ENCODE measurements around the gene EIF1B. TPM values are rescaled to one million over a fixed set of nuclear protein-coding genes. Genes with fewer than 3 reads are reported as not detected.

Gene EIF1B
- polyA plus RNA-seq, 1 donor, result 58.5 TPM

DNA sequence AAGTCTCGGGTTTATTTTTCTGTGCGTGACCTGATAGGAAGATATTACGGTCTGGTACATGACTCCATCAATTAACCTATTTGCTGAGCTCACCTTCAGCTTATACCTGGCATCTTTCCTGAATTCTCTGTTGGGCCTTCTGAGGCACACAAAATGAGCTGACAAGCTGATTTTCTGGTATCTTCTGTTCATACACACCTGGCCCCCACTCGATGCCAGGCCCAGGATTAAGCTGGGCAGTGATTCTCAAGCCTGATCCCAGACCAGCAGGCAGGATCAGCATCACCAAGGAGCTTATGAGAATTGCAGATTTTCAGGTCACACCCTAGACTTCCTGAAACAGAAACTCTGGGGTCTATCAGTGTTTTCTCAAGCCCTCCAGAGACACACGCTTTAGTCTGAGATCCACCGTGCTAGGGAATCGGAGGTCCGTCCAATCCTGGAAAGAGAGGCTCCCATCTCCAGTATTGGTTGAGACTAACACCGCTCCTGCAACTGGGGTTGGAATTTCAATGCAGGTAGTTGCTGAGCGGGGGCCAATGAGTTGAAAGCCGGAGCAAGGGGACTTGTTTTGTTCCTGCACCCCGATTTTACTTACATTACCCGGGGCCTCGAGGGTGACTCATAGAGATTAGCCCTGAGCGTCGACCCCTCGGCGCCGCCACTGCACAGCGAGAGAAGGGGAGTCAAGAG, 636 bp upstream of the EIF1B start:
- DNase-seq (ENCODE audit: low read depth), result no peak

- DNase-seq (ENCODE audit: low read depth), result no peak
Observed at GRCh38 chr3:40309925-40310695, 603 bp downstream of the EIF1B start.

DNA sequence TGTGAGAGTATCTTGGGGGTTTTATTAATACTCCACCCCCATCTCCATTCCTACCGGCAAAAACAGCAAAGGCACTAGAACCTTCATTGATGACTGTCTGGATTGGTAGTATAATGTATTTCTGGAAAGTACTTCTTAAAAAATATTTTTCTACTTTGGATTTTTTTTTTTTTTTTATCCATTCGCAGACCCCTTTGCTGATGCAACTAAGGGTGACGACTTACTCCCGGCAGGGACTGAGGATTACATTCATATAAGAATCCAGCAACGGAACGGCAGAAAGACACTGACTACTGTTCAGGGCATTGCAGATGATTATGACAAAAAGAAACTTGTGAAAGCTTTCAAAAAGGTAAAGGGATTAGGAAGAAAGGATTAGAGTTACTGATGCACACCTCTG, 1.2 kb downstream of the EIF1B start:
- DNase-seq (ENCODE audit: low read depth), result no peak

DNA sequence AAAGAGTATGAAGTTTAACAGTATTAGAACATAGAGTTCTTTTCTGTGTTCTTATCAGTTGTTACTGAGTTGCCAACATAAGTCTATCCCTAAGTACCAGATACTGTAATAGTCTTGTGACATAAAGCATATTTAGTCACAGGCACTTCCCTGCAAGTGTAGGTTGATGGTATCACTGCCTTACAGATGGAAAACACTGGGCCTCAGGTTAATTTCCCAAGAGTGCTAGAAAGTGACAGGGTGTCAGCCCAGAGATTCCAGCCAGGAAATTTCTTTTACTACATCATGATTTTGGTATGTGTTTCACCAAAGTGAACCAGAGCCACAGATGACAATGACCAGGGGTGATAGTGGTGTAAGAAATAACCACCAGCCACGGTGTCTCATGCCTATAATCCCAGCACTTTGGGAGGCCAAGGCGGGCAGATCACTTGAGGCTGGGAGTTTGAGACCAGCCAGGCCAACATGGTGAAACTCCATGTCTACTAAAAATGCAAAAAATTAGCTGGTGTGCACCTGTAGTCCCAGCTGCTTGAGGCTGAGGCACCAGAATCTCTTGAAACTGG, 3.2 kb downstream of the EIF1B start:
- DNase-seq (ENCODE audit: low read depth), result no peak

DNA sequence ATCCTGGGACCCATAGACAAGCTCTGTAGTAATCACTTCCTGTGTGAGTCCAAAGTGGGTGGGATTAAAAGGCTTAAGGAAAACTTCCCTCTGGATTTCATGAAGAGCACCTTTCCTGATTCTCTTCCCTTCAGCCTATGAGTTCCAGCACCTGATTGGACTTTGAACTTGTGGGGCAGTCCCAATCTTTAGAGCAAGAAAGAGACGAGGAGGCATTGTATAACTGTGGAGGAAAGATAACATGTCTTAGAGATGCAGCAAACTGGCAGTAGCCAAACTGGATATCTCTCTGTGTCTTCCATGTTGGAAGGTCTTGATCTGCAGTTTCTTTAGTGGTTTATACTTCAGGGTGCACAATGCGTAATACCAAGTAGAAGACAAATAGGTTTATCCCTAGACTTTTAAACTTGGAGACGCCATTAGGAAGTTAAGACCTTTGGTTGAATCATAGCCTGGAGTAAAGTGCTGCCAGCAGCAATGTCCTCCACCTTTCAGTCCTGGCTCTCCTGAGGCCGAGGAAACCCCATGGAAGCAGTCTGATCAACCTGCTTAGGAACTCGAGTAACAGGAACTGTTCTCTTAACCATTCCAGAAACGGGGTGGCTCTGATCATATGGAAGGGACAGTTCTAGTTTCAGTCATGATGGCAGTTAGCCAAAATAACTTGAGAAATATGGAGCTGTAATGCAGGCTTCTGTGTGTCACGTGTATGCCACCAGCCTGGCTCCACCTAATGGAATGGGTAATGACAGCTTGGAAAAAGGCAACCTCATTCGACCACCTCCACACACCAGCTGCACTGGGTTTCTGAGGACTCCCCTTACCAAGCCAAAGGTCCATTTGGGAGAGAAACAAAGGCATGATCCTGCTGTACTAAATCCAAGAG, 4.7 kb downstream of the EIF1B start:
- DNase-seq (ENCODE audit: low read depth), result no peak

- DNase-seq (ENCODE audit: low read depth), result no peak
Observed at GRCh38 chr3:40317061-40317855, 7.8 kb downstream of the EIF1B start.

- no peak for DNase-seq (ENCODE audit: low read depth)
Observed at GRCh38 chr3:40321818-40322217, 12.3 kb downstream of the EIF1B start.

GRCh38 chr3:40323946-40324345, 14.4 kb downstream of the EIF1B start:
- DNase-seq (ENCODE audit: low read depth), result no peak

DNA sequence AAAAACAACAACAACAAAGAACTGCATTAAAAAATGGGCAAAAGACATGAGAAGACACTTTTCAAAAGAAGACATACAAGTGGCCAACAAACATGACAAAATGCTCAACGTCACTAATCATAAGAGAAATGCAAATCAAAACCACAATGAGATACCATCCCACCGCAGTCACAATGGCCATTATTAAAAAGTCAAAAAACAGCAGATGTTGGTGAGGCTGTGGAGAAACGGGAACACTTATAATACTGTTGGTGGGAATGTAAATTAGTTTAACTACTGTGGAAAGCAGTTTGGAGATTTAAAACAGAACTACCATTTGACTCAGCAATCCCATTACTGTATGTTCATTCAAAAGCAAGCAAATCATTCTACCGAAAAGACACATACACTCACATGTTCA, 15.1 kb downstream of the EIF1B start:
- DNase-seq (ENCODE audit: low read depth), result no peak

- no peak for DNase-seq (ENCODE audit: low read depth)
Observed at GRCh38 chr3:40325465-40325864, 16.0 kb downstream of the EIF1B start.

DNA sequence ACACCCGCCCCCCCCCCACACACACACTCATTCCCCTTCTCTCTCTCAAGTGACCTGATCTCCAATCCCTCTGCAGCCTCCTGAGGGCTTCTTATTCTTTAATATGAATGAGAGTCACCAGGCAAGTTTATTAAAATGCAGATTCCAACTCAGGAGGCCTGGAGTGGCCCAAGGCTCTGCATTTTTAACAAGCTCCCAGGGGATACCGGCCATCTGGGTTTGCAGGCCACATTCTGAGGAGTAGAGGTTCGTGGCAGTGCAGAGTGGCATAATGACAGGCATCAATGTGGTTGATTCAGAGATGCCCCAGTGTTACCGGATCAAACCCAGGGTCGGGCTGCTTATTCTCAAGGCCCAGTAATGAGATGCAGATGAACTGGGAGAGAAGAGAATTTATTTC, 18.9 kb downstream of the EIF1B start:
- DNase-seq (ENCODE audit: low read depth), result no peak

GRCh38 chr3:40329071-40329470, 19.6 kb downstream of the EIF1B start:
- DNase-seq (ENCODE audit: low read depth), result no peak

DNA sequence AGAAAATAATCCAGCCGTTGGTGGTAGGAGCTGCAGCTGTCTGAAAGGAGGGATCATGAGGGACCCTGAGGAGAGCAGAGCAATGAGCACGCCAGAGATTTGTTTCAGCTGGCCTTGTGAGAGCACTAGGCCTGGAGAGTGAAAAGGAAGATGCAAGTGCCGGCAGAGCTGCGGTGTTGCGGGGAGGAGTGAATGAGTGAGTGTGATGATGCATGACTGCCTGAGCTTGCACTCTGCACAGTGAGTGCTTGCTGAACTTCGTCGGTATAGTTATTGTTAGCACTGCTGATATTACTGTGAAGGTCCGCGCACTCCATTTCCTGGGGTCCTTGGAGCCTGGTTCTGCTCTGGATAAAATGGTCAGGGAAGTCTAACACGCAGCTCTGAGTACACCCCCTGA, 23.2 kb downstream of the EIF1B start:
- DNase-seq (ENCODE audit: low read depth), result no peak

DNA sequence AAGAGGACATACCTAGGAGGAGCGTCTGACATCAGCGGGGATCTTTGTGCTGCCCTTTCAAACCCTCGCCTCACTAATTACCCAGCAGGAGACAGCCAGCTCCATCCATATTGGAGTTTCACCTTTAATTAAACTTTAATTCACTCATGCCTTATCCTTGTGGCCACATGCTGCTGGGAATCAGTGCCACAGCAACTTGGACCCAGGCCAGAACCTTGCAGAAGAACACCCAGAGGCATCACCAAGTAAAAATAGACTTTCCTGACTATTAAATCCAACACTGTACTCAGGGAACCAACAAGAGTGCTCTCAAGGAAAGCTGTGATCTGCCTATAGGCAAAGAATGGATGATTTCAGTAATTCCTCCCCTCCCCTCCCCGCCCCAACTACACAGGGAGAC, 23.9 kb downstream of the EIF1B start:
- DNase-seq (ENCODE audit: low read depth), result no peak

GRCh38 chr3:40333852-40334251, 24.3 kb downstream of the EIF1B start:
- no peak for DNase-seq (ENCODE audit: low read depth)

- no peak for DNase-seq (ENCODE audit: low read depth)
Observed at GRCh38 chr3:40336101-40336500, 26.6 kb downstream of the EIF1B start.

- no peak for DNase-seq (ENCODE audit: low read depth)
Observed at GRCh38 chr3:40336511-40337135, 27.1 kb downstream of the EIF1B start.

- no peak for DNase-seq (ENCODE audit: low read depth)
Observed at GRCh38 chr3:40337136-40338108, 27.9 kb downstream of the EIF1B start.

- no peak for DNase-seq (ENCODE audit: low read depth)
Observed at GRCh38 chr3:40339871-40340270, 30.4 kb downstream of the EIF1B start.
